ENCODE results near the gene MYOCD.

The MYOCD gene

DNA sequence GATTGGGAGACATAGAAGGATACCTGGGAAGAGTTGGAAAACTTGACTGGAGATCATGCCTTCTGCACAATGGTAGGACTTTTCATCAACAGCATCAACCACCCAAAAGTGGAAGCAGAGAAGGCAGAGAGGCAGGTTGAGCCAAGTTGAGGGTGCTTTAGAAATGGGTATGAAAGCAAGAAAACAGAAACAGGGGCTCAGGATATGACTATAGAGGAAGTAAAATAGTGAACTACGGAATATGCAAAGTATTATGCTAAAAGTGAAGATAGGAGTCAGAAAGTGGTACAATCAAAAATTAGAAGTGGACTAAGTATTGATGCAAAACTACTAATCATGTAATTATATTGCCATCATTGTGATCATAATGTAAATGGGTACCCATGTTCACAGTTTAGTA is 107.5 kb downstream of the MYOCD start:
- DNase-seq: no peak

- DNase-seq: no peak
These were observed 123.4 kb downstream of the MYOCD start for GRCh38 chr17:12789075-12789480.

- peak; percentile 7 to 12 for DNase-seq
These were observed 124.0 kb downstream of the MYOCD start, which contains the start of gene ARHGAP44 for GRCh38 chr17:12789481-12790248. Gene ARHGAP44, plus strand, starts transcription at chr17:12789498. Its CDS starts 341 bp downstream, at chr17:12789839.

DNA sequence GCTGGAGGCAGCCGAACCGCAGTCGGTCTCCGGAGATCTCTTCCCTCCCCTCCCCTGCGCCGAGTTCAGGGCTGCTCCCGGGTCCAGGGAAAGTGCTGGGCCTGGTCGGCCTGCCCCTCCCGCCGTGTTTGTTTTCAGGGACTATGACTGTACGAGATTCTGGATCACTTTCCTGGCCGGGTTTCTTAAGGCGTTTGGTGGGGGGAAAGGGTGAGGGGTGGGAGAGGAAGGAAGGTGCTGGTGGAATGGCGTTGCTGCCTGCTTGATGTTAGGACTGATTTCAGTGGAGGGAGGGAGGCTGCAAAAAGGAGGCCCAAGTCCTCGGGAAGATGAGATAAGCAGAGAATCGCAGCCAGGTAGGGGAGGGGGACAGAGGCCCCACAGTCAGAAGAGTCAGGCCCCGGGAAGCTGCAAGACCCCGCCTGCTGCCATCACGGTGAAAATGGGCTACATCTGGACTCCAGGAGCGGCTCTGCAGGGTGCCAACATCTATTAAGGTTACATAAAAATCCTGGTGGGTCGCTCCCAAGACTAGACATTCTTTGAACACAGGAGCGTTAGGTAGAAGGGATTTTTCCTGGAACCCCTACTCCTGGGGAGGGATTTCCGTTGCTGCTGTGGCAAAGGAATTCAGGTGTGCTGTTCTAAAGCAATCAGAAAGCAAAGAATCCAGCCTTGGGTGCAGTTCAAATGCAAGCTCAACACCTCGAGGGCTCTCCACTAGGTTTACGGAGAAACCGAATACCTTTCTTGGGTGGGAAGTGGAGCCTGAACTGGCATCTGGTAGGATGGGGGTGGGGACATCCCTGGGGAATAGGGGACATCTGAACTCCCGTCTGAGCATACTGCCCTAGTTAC is 124.8 kb downstream of the MYOCD start:
- no peak for DNase-seq

- no peak for DNase-seq
These were observed 129.3 kb downstream of the MYOCD start for GRCh38 chr17:12794919-12795532.

DNA sequence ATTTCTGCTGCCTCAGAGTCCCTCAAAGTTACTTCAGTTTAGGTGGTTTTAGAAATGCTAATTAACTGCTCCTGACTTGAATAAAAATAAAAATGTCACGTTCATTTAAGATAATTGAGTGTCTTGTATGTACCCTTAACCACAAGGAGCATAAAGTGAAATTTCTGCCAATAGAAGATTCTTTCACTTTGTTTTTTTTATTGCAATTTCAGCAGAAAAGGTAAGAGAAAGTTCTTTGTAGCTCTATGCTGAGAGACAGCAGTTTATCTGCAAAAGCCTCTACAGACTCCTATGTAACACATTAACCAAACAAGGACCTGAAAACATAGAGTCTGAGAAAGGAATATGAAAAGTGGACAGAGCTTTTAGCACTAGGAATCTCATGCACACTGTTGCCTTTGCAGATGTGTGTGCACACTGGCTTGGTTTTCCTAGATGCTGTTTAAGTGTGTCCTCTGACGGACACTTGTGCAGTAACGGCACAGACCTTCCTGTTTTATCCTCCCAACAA is 135.2 kb downstream of the MYOCD start:
- no peak for DNase-seq

- DNase-seq: no peak
These were observed 140.9 kb downstream of the MYOCD start for GRCh38 chr17:12806630-12807029.

DNA sequence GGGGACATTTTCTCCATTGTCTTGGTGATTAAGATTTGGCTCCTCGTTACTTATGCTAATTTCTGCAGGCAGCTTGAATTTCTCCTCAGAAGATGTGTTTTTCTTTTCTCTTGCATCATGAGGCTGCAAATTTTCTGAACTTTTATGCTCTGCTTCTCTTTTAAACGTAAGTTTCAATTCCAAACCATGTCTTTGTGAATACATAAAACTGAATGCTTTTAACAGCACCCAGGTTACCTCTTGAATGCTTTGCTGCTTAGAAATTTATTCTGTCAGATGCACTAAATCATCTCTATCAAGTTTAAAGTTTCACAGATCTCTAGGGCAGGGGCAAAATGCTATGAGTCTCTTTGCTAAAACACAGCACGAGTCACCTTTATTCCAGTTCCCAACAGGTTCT is 143.0 kb downstream of the MYOCD start:
- DNase-seq: no peak

DNA sequence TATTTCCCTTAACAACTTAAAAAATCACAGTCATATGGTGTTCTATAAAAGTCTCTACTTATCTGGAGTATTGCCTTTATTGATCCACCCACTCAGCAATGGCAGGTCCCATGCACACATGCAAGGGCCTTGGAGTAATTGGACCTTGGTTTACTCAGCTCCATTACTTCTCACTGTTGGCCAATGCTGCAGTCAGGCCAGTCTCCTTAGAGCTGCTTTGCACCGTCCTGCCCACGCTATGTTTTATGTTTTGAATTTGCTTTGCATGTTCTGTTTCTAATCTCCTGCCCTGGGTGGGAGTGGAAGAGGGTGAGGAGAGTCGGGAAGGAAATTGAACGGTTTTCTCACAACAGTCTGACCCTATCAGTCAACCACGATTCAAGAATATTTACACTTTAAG is 147.2 kb downstream of the MYOCD start:
- no peak for DNase-seq

DNA sequence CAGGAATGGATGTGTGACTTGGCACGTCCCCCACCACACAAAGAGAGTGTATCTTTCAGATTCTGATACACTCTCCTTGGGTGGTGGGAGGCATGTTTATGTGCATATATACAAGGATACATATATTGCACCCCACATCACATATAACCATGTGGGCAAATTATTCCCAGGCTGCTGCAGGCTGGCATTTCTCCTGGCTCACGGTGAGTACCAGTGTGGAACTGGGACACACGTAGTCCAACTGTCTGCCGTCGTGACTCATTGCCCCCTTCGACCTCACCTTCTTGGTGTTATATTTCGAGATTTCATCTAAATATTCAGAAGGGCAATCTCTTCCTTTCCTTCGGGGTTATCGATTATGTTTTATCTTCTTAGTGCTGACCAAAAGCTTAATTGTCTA is 148.0 kb downstream of the MYOCD start:
- no peak for DNase-seq

GRCh38 chr17:12814718-12815117 is 149.0 kb downstream of the MYOCD start:
- no peak for DNase-seq

DNA sequence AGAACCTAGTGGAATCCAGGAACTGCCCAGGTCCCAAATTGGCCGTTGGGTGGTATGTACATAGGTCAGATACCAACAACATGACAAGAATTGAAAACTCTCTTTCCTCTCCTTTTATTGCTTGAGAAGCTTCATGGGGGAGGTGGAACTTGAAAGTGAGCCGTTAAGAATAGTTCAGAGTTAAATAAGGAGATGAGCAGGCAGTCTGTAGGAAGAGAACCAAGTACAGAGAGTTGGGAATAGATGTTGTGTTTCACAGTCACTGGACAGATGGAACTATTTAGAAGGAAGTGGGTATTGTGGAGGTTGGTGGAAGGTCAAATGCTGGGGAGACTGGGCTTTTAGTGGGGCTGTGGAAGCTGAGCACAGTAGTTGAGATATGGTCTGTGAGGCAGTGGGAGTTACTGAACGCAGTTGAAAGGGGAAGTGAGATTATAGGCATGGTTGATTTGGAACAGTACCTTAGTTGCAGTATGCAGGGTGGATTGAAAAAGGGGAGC is 150.0 kb downstream of the MYOCD start:
- DNase-seq: no peak

Data from stimulated activated CD4-positive, alpha-beta T cell treated with anti-CD3 and anti-CD28 coated beads, Interleukin-2, amount 100 ng/mL, for 48 hours (primary cell).